Heart right ventricle (tissue), 16 donors: ENCODE results near the gene SHROOM3. TPM values are rescaled to one million over a fixed set of nuclear protein-coding genes. Genes with fewer than 3 reads are reported as not detected.
A peak's percentile ranks its signal among the peaks of the same experiment; 100 is the strongest.

ENCODE experiments used
- ATAC-seq, 8 donors: fragments of 200-7000 bp; cut with Tn5 transposase; one replicate each; pipeline ENCODE4 v1.9.1; 2020; ENCODE audit warnings: mild to moderate bottlenecking in 8 of 8, moderate library complexity in 8 of 8, moderate number of reproducible peaks in 1 of 8
- DNase-seq, 2 donors: peaks; one replicate each; pipeline ENCODE4 v3.0.0-alpha.2; 2020
- H3K27ac ChIP-seq, 10 donors: fragments of 200-600 bp; sonication (generic) in 2 of 10; one replicate each; pipeline versions ENCODE4 v1.5.0 to v1.8.0; 2020 to 2022; ENCODE audit warnings: mild to moderate bottlenecking in 3 of 10
- H3K27me3 ChIP-seq, 7 donors: fragments of 200-600 bp; one replicate each; pipeline ENCODE4 v1.8.0; 2021 to 2022; ENCODE audit warnings: mild to moderate bottlenecking in 2 of 7
- H3K36me3 ChIP-seq, 9 donors: fragments of 200-600 bp; sonication (generic) in 1 of 9; one replicate each; pipeline versions ENCODE4 v1.5.0 to v1.8.0; 2020 to 2022; ENCODE audit warnings: mild to moderate bottlenecking in 2 of 9
- H3K4me1 ChIP-seq, 9 donors: fragments of 200-600 bp; sonication (generic) in 1 of 9; one replicate each; pipeline versions ENCODE4 v1.5.0 to v1.8.0; 2020 to 2022; ENCODE audit warnings: mild to moderate bottlenecking in 4 of 9
- H3K4me3 ChIP-seq, 10 donors: fragments of 200-600 bp; sonication (generic) in 2 of 10; one replicate each; pipeline versions ENCODE4 v1.5.0 to v1.8.0; 2020 to 2022; ENCODE audit warnings: mild to moderate bottlenecking in 7 of 10, moderate library complexity in 2 of 10
- H3K9me3 ChIP-seq, 11 donors: fragments of 200-600 bp in 10 of 11; sonication (generic) in 2 of 11; one replicate each; pipeline versions ENCODE4 v1.5.0 to v1.8.0; 2013 to 2022; ENCODE audit warnings: mild to moderate bottlenecking in 2 of 11, control low read depth in 1 of 11, moderate library complexity in 1 of 11
- CTCF ChIP-seq, 9 donors: fragments of 200-600 bp; sonication (generic) in 2 of 9; IDR thresholded peaks; one replicate each; pipeline versions ENCODE4 v1.5.0 to v1.8.0; 2021 to 2022; ENCODE audit warnings: antibody characterized with exemption in 9 of 9, mild to moderate bottlenecking in 5 of 9, moderate library complexity in 1 of 9
- WGBS, 2 donors: extraction: QIAGEN DNeasy Blood & Tissue Kit; methylation state at CpG; one replicate each; pipeline ENCODE4 v1.1.7; 2013; ENCODE audit warnings: inconsistent platforms in 1 of 2; 5-methylcytosine and 5-hydroxymethylcytosine counted together
- intact Hi-C, 10 donors: fragments of 100-400 bp; cut with DNase I; formaldehyde crosslinking; loops; one replicate each; pipeline versions ENCODE4 v1.11.1 to v1.14.2; 2022
- polyA plus RNA-seq, 2 donors: library from polyadenylated mRNA; stranded (reverse); fragments of 200-250 nt; gene quantifications; one replicate each; pipeline ENCODE4 v1.2.3, GENCODE V29; 2013
- total RNA-seq, 10 donors: library from RNA; stranded (reverse); fragmentation: NEBNext Ultra II Directional in 3 of 10; extraction: Animal tissue kit (Norgen Biotek cat#: 25700) in 3 of 10; gene quantifications; one replicate each; pipeline versions ENCODE4 v1.2.1 to v1.2.4, GENCODE V29; 2021 to 2023
- donor health status: Arrhythmogenic right ventricular cardiomyopathy.
- donor health status: ischemic (EF 13 %, LVEDD 7.1; RV severe dilation, severe dysfunction).
- donor health status: healthy with polysubstance abuse.
- donor health status: DM: no; HTN: yes; CAD: no.
- donor health status: DM: no; HTN: no; CAD: no.
- donor health status: ischemic (EF 25% LVEDD 6.9; RV normal size, moderate dysfunction).
- donor health status: ischemic (EF 25% LVEDD 5.7; RV mildly dilated, moderate dysfunction).
- donor health status: healthy.
- donor health status: DM: yes; HTN: yes; CAD: no.
- donor health status: Ischemic cardiomyopathy.
- donor health status: ischemic (EF 35%, LVEDD 5.7; RV mildly dilated, moderate dysfunction).
- donor health status: nonischemic (EF 11% LVEDD 7.7; RV severe dilation, severe dysfunction).
- donor health status: DM: yes; HTN: yes; CAD: no.
- donor health status: PGD.
- donor health status: ischemic (EF 29% LVEDD 5.4; RV normal size, mild dysfunction).
- donor health status: nonischemic (EF 23%, LVEDD 6.1; RV moderate dilation, normal function).

SHROOM3 gene
- total and polyA plus RNA-seq, 12 donors, result 1.7 to 33.3 (median 15.9) TPM

GRCh38 chr4:76809594-76810305 is 374.7 kb downstream of the SHROOM3 start:
- Histone ChIP-seq H3K4me3 (no peak overlapping the region), H3K27me3 (no peaks in the 10 kb centered on the region), H3K4me1 (peaks cover 0 to 27% (median 16%) of the 10 kb centered on the region in 9 donors), H3K27ac (no peak overlapping the region), H3K9me3 (peaks cover 0 to 28% (median 3%) of the 10 kb centered on the region in 11 donors), H3K36me3 (no peaks in the 10 kb centered on the region)
- ATAC-seq (peak in 2 of 8 donors; percentile 38 to 66), DNase-seq (no peak)
- 75 to 85% methylated on average over 10 of the region's 10 CpGs for WGBS, 2 donors
- intact Hi-C loops, result loop anchor here in 2 of 10 donors (5.0 kb wide), 2 partner anchors 138 to 143 kb away; partner anchors contain the start of gene SEPTIN11 (in 1 of the 2)
- TF ChIP-seq CTCF (IDR thresholded peaks at IDR 0.05), result no peak

GRCh38 chr4:76811604-76812412 is 376.8 kb downstream of the SHROOM3 start:
- no peak for TF ChIP-seq CTCF (IDR thresholded peaks at IDR 0.05)
- Histone ChIP-seq H3K27ac (peak overlapping the region in 9 of 10 donors; percentile 24 to 79 (median 64)), H3K9me3 (peaks cover 0 to 39% (median 3%) of the 10 kb centered on the region in 11 donors), H3K4me3 (no peak overlapping the region), H3K4me1 (peaks cover 0 to 24% (median 14%) of the 10 kb centered on the region in 9 donors), H3K36me3 (no peaks in the 10 kb centered on the region), H3K27me3 (no peaks in the 10 kb centered on the region)
- 31 to 48% methylated on average over 12 of the region's 12 CpGs for WGBS, 2 donors
- ATAC-seq, result peak; percentile 61 to 90 (median 82)
- intact Hi-C loops, result loop anchor here in 2 of 10 donors (5.0 kb wide), 2 partner anchors 135 to 140 kb away; partner anchors contain the start of gene SEPTIN11 (in 1 of the 2)
- DNase-seq, result peak; percentile 41 to 68

- Histone ChIP-seq H3K4me1 (peaks cover 0 to 24% (median 14%) of the 10 kb centered on the region in 9 donors), H3K27me3 (no peaks in the 10 kb centered on the region), H3K4me3 (no peak overlapping the region), H3K27ac (peak overlapping the region in 7 of 10 donors; percentile 24 to 79 (median 68)), H3K36me3 (no peaks in the 10 kb centered on the region), H3K9me3 (peaks cover 0 to 26% (median 3%) of the 10 kb centered on the region in 11 donors)
- no peak for ATAC-seq
- no peak for TF ChIP-seq CTCF (IDR thresholded peaks at IDR 0.05)
- no peak for DNase-seq
- 96 to 99% methylated on average over 4 of the region's 4 CpGs for WGBS, 2 donors
- intact Hi-C loops, result loop anchor here in 2 of 10 donors (5.0 kb wide), 2 partner anchors 134 to 139 kb away; partner anchors contain the start of gene SEPTIN11 (in 1 of the 2)
Measured at GRCh38 chr4:76813070-76813469, 378.0 kb downstream of the SHROOM3 start.

DNA sequence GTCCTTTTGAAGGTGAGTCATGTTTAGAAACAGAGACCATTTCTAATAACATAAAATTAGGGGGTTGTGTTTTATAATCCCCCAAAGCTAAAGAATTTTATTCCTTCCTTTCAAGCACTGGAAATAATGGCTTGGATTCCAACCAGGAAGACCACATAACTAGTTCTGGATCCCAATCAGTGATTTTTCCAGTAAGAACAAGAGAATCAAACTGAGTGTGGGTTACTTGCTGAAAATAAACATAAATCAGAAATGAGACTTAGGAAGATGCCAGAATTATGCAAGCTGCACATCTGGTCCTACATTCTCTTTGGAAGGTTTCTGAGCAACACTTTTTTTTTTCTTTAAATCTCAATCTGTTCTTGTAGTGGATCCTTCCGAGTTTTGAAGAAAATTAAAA is 386.6 kb downstream of the SHROOM3 start:
- peak in 1 of 8 donors; percentile 52 for ATAC-seq
- no peak for DNase-seq
- H3K4me1 ChIP-seq, result peaks cover 0 to 8% (median 0%) of the 10 kb centered on the region in 9 donors
- no peak overlapping the region for H3K4me3 ChIP-seq
- no peaks in the 10 kb centered on the region for H3K27me3 ChIP-seq
- H3K9me3 ChIP-seq, result peaks cover 0 to 6% (median 0%) of the 10 kb centered on the region in 11 donors
- peak overlapping the region in 2 of 10 donors; percentile 3 to 44 for H3K27ac ChIP-seq
- intact Hi-C loops, result no loop called here
- no peak for TF ChIP-seq CTCF (IDR thresholded peaks at IDR 0.05)
- WGBS, 2 donors, result 65 to 74% methylated on average over 1 of the region's 1 CpG
- H3K36me3 ChIP-seq, result no peaks in the 10 kb centered on the region
